T-helper 17 cell (primary cell): ENCODE results near the gene TCF19. TPM values are rescaled to one million over a fixed set of nuclear protein-coding genes. Genes with fewer than 3 reads are reported as not detected.
"Not testable (repeated sequence)": the region's sequence is repeated elsewhere in the genome, so short reads cannot be mapped to it uniquely, and the experiment has no call there.

ENCODE experiments used
- ATAC-seq: fragments of 150-1000 bp; cut with Tn5 transposase; 2 replicates; pipeline ENCODE4 v1.10.0; 2021; ENCODE audit warnings: mild to moderate bottlenecking, moderate library complexity
- DNase-seq, 3 donors: peaks; one replicate each; pipeline versions ENCODE4 v3.0.0 to v3.0.0-alpha.2; 2020 to 2021
- H3K9me3 ChIP-seq: one replicate; pipeline ENCODE4 v1.7.0; 2013; ENCODE audit warnings: low read length, mild to moderate bottlenecking; ENCODE audit not compliant: control insufficient read depth, poor library complexity, severe bottlenecking
- H3K27ac Mint-ChIP-seq: one replicate; pipeline ENCODE4 v1.8.0; 2022; ENCODE audit warnings: mild to moderate bottlenecking, moderate library complexity, mixed read lengths
- H3K27me3 Mint-ChIP-seq: one replicate; pipeline ENCODE4 v1.8.0; 2022; ENCODE audit warnings: mixed read lengths
- H3K36me3 Mint-ChIP-seq: one replicate; pipeline ENCODE4 v1.8.0; 2022; ENCODE audit warnings: low read depth, mixed read lengths
- H3K4me1 Mint-ChIP-seq: one replicate; pipeline ENCODE4 v1.8.0; 2022; ENCODE audit warnings: mild to moderate bottlenecking, mixed read lengths
- H3K4me3 Mint-ChIP-seq: one replicate; pipeline ENCODE4 v1.8.0; 2022; ENCODE audit warnings: mild to moderate bottlenecking, moderate library complexity, mixed read lengths
- total RNA-seq, 4 donors: library from RNA in 2 of 4; stranded (reverse) in 2 of 4; gene quantifications; one replicate each; pipeline ENCODE4 v1.2.3 and lab custom pipeline; 2022 to 2026

The TCF19 gene
- total RNA-seq, 2 donors from 2014 or later = 3.7 to 4.1 TPM

DNA sequence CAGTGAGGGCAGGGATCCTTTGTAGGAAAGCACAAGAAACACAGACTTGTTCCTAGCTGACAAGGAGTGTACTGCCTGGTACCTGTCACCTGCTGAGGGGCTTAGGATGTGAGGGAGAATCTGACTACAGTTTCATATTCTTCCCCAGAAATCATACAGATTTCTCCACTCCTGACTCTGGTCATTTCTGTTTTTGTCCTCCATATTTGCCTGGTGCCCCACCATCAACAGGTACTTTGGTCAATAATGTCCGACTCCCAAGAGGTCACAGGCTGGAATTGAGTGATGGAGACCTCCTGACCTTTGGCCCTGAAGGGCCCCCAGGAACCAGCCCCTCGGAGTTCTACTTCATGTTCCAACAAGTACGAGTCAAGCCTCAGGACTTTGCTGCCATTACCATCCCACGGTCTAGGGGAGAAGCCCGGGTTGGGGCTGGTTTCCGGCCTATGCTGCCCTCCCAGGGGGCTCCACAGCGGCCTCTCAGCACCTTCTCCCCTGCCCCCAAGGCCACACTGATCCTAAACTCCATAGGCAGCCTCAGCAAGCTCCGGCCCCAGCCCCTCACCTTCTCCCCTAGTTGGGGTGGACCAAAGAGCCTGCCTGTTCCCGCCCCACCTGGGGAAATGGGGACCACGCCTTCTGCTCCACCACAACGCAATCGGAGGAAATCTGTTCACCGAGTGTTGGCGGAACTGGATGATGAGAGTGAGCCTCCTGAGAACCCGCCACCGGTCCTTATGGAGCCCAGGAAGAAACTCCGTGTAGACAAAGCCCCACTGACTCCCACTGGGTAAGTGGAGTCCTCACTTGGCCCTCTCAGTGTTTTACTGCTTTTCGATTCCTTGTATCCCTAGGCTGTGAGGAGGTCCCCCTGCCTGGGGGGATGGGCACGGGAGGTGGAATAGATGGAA, 3.1 kb downstream of the TCF19 start:
- peak overlapping the region; percentile 29 for H3K27ac Mint-ChIP-seq
- ATAC-seq (no peak), DNase-seq (no peak)
- peaks cover 23% of the 10 kb centered on the region for H3K4me1 Mint-ChIP-seq
- H3K27me3 Mint-ChIP-seq = no peaks in the 10 kb centered on the region
- H3K36me3 Mint-ChIP-seq = peaks cover 3% of the 10 kb centered on the region
- no peaks in the 10 kb centered on the region for H3K9me3 ChIP-seq
- no peak overlapping the region for H3K4me3 Mint-ChIP-seq

- no peak for ATAC-seq
- H3K4me1 Mint-ChIP-seq = peaks cover 23% of the 10 kb centered on the region
- H3K4me3 Mint-ChIP-seq = no peak overlapping the region
- H3K36me3 Mint-ChIP-seq = peaks cover 3% of the 10 kb centered on the region
- no peaks in the 10 kb centered on the region for H3K27me3 Mint-ChIP-seq
- DNase-seq = no peak
- H3K9me3 ChIP-seq = no peaks in the 10 kb centered on the region
- H3K27ac Mint-ChIP-seq = peak overlapping the region; percentile 24
Observed at GRCh38 chr6:31162463-31163165, 4.2 kb downstream of the TCF19 start.

DNA sequence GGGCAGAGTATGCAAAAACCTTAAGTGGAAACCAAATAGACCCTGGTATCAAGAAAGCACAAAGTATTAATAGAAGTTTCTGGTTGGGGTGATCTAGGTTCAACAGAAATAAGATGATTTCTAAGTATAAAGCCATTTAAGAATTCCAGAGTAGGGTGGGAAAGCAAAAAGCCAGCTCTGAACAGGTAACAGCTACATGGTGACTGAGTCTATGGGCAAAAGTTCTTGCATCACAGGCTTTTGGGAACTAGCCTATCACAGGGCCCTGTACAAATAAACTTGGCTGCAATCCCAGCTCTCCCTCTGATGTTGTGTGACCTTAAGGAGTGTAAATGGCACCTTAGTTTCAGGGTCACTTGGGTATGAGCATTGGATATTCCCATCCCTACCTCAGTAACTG, 5.5 kb downstream of the TCF19 start:
- no peak overlapping the region for H3K4me3 Mint-ChIP-seq
- H3K9me3 ChIP-seq = no peaks in the 10 kb centered on the region
- no peaks in the 10 kb centered on the region for H3K27me3 Mint-ChIP-seq
- H3K4me1 Mint-ChIP-seq = peaks cover 18% of the 10 kb centered on the region
- no peak overlapping the region for H3K27ac Mint-ChIP-seq
- DNase-seq = no peak
- no peak for ATAC-seq
- no peaks in the 10 kb centered on the region for H3K36me3 Mint-ChIP-seq

- ATAC-seq, H3K27ac Mint-ChIP-seq, DNase-seq, H3K36me3 Mint-ChIP-seq, H3K4me3 Mint-ChIP-seq, H3K9me3 ChIP-seq, H3K27me3 Mint-ChIP-seq: not testable (repeated sequence)
- peaks cover 12% of the 10 kb centered on the region for H3K4me1 Mint-ChIP-seq
Observed at GRCh38 chr6:31164475-31165063, 6.2 kb downstream of the TCF19 start.

DNA sequence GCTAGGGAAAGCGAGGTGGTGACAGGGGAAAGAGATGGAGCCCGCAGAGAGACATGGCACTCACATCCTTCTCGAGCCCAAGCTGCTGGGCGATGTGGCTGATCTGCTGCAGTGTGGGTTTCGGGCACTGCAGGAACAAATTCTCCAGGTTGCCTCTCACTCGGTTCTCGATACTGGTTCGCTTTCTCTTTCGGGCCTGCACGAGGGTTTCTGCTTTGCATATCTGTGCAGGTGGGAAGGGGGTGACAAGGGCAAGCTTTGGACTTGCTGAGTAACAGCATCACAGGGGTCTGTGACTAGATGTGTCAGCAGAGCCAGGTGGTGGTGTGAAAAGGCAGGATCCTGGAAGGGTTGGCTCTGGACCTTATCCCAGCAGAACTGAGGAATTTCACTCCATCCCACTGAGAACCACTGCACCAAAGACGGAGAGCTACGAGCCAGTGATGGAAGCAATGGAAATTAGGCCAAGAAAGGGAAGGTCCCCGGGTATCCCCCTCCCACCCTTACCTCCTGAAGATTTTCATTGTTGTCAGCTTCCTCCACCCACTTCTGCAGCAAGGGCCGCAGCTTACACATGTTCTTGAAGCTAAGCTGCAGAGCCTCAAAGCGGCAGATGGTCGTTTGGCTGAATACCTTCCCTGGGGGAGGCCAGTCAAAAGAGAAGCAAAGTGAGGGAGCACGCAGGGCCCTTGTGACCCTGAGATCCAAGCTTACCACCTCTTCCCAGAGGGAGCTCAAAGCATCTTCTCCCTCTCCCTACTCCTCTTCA, 6.9 kb downstream of the TCF19 start:
- not testable (repeated sequence) for ATAC-seq, H3K27ac Mint-ChIP-seq

GRCh38 chr6:31165986-31166385, 7.6 kb downstream of the TCF19 start:
- Mint-ChIP-seq H3K27ac (no peak overlapping the region), H3K4me3 (no peak overlapping the region), H3K4me1 (peaks cover 8% of the 10 kb centered on the region), H3K27me3 (no peaks in the 10 kb centered on the region), H3K36me3 (no peaks in the 10 kb centered on the region)
- ATAC-seq = no peak
- no peak for DNase-seq
- no peaks in the 10 kb centered on the region for H3K9me3 ChIP-seq

More for the DNA sequence above, 6.9 kb downstream of the TCF19 start:
- H3K4me1 Mint-ChIP-seq, H3K4me3 Mint-ChIP-seq, H3K27me3 Mint-ChIP-seq, H3K36me3 Mint-ChIP-seq, H3K9me3 ChIP-seq, DNase-seq: not testable (repeated sequence)

DNA sequence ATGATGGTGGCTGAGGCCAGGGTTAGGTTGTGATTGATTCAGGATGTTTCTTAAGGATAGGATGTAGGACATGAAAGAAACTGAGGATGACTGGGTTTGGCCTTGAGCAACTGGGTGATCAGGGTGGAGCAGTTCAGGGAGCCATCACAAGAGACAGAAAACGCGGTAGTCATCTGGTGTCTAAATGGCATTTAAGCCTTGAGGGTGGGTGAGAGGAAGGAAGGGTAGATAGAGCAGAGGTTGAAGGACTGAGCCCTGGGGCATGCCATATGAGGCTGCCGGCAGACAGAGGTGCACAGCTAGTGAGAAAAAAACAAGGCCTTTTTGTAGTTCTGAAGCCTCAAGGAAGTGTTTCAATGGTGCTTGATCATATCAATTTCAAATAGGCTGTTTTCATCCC, 10.2 kb downstream of the TCF19 start:
- no peak for ATAC-seq
- no peaks in the 10 kb centered on the region for H3K9me3 ChIP-seq
- Mint-ChIP-seq H3K4me1 (peaks cover 6% of the 10 kb centered on the region), H3K4me3 (no peak overlapping the region), H3K27ac (no peak overlapping the region), H3K36me3 (no peaks in the 10 kb centered on the region), H3K27me3 (no peaks in the 10 kb centered on the region)
- no peak for DNase-seq

DNA sequence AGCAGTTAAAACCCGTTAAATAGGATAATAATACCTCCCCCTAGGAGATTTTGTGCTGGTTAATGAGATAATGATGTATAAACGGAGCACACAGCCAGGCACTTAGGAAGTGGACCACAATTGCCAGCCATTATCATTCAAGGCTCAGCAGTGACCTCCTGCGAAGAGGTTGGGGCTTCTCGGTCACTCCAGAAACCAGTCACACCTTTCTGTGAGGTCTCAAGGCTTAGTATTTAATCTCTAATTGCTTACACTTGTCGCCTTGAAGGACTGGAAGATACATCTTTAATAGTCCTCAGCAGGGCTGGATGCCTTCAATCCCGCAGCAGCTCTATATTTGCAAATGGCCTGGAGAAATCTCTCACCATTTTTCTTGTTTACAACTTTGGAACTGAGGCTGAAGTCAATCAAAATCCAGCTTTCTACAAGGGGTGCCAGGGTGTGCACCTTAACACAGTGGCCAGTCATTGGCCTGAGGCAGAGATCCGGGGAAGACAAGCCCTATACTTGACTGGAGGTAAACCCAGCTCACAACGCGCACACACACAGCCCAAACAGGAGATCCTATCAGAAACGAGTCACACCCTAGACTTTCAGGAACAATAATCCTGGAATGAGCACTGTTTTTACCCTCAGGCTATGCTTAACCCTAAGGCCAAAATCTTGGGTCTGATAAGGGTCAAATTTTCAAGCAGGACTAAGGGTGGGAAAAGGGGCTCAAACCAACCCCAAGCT, 10.9 kb downstream of the TCF19 start:
- Mint-ChIP-seq H3K27me3 (no peaks in the 10 kb centered on the region), H3K4me1 (peaks cover 6% of the 10 kb centered on the region), H3K4me3 (no peak overlapping the region), H3K27ac (no peak overlapping the region), H3K36me3 (no peaks in the 10 kb centered on the region)
- ATAC-seq = no peak
- no peaks in the 10 kb centered on the region for H3K9me3 ChIP-seq
- no peak for DNase-seq

- H3K4me1 Mint-ChIP-seq, H3K4me3 Mint-ChIP-seq, H3K9me3 ChIP-seq, H3K36me3 Mint-ChIP-seq, DNase-seq, ATAC-seq, H3K27ac Mint-ChIP-seq, H3K27me3 Mint-ChIP-seq: not testable (repeated sequence)
Observed at GRCh38 chr6:31169858-31170599, 11.6 kb downstream of the TCF19 start.

GRCh38 chr6:31170600-31170881, 12.2 kb downstream of the TCF19 start, which contains the start of gene POU5F1:
Gene POU5F1 (minus strand): TSS chr6:31170682. CDS start chr6:31170620, 62 bp downstream.
- Mint-ChIP-seq H3K4me1 (peaks cover 2% of the 10 kb centered on the region), H3K4me3 (no peak within 1 kb of the TSS), H3K36me3 (no peaks in the 10 kb centered on the region), H3K27ac (no peak within 1 kb of the TSS), H3K27me3 (no peaks in the 10 kb centered on the region)
- DNase-seq (no peak), ATAC-seq (no peak)
- H3K9me3 ChIP-seq = no peaks in the 10 kb centered on the region

DNA sequence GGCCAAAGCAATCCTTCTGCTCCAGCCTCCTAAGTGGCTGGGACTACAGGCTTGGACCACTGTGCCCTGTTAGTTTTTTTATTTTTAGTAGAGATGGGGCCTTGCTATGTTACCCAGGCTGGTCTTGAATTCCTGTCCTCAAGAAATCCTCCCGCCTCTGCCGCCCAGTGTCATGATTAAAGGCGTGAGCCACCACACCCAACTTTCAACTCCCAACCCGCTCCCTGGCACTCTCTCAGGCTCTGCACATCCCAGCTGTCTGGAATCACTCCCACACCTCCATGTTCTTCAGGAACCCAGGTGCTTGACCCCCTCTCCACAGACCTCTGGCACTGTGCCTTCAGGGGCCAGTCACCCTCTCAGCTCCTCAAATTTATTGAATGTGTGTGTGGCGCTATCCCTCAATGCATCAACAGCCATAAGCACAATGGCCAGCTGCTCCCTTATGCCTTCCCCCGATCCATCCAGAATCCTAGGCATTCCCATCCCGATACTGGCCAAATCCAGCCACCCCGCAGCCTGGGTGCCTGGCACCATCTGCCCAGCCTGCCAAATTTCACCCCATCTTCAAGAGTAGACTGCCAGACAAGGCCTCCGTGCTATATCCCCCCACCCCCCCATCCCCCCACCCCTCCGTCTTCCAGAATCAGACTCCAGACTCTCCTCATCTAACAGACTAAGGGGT, 12.7 kb downstream of the TCF19 start:
- Mint-ChIP-seq H3K36me3 (no peaks in the 10 kb centered on the region), H3K4me3 (no peak overlapping the region), H3K4me1 (peaks cover 3% of the 10 kb centered on the region), H3K27me3 (no peaks in the 10 kb centered on the region), H3K27ac (no peak overlapping the region)
- DNase-seq (no peak), ATAC-seq (no peak)
- H3K9me3 ChIP-seq = no peaks in the 10 kb centered on the region
